H1 (cell line): Measurements from ENCODE around the gene NR3C1. TPM values are rescaled to one million over a fixed set of nuclear protein-coding genes. Genes with fewer than 3 reads are reported as not detected.

ENCODE experiments used
- CTCF ChIA-PET: fragments of 300-600 bp; sonication (Branson Sonifier 250); formaldehyde crosslinking; loops from one replicate; lab custom pipeline; 2021; ENCODE audit not compliant: partially characterized antibody; lab: Charles Lee
- POLR2A ChIA-PET: fragments of 300-600 bp; sonication (Branson Sonifier 250); formaldehyde crosslinking; loops from one replicate; lab custom pipeline; 2021; ENCODE audit warnings: inconsistent platforms; ENCODE audit not compliant: partially characterized antibody; lab: Charles Lee
- DNase-seq, 2 experiments: peaks; one replicate each; pipeline versions ENCODE4 v3.0.0 to v3.0.0-alpha.2; 2010 to 2022; ENCODE audit warnings: low spot score in 2 of 2, low read depth in 1 of 2, mixed read lengths in 1 of 2
- FAIRE-seq: peaks from 2 replicates; lab custom pipeline; 2011; peaks lifted over from hg19 to GRCh38; lab: Jason Lieb, UNC
- H2AFZ ChIP-seq: 2 replicates; pipeline ENCODE4 v1.8.1; 2012; ENCODE audit warnings: low read length, inconsistent platforms
- H2AK5ac ChIP-seq: 2 replicates; pipeline ENCODE4 v1.6.1; 2013; ENCODE audit warnings: low read depth, low read length
- H2BK120ac ChIP-seq: replicated peaks from 2 replicates; pipeline ENCODE3; 2013; ENCODE audit warnings: low read depth, low read length, inconsistent platforms
- H2BK12ac ChIP-seq: 2 replicates; pipeline ENCODE4 v1.6.1; 2013; ENCODE audit warnings: low read depth, low read length
- H2BK15ac ChIP-seq: 2 replicates; pipeline ENCODE4 v1.6.1; 2013; ENCODE audit warnings: low read length
- H2BK20ac ChIP-seq: 2 replicates; pipeline ENCODE4 v1.6.1; 2013; ENCODE audit warnings: low read length
- H2BK5ac ChIP-seq: 2 replicates; pipeline ENCODE4 v1.6.1; 2013; ENCODE audit warnings: low read depth, low read length
- H3K14ac ChIP-seq: 2 replicates; pipeline ENCODE4 v1.6.1; 2013; ENCODE audit warnings: inconsistent platforms; ENCODE audit not compliant: insufficient read length
- H3K18ac ChIP-seq: 2 replicates; pipeline ENCODE4 v1.6.1; 2013; ENCODE audit warnings: low read length; ENCODE audit errors: extremely low read depth
- H3K23ac ChIP-seq: 2 replicates; pipeline ENCODE4 v1.6.1; 2013; ENCODE audit warnings: inconsistent platforms; ENCODE audit not compliant: insufficient read length
- H3K23me2 ChIP-seq: 2 replicates; pipeline ENCODE4 v1.6.1; 2013; ENCODE audit warnings: low read depth, low read length
- H3K27ac ChIP-seq: 2 replicates; pipeline ENCODE4 v1.6.1; 2011; ENCODE audit warnings: low read depth, low read length, inconsistent platforms
- H3K27me3 ChIP-seq, 4 experiments: replicated peaks in 1 of 4; 1 replicate in 1 of 4; 2 replicates in 3 of 4; pipeline versions ENCODE4 v1.6.1 to v1.8.1; 2011 to 2013; ENCODE audit warnings: low read length in 3 of 4, mild to moderate bottlenecking in 3 of 4, inconsistent platforms in 2 of 4, mixed read lengths in 2 of 4, moderate library complexity in 1 of 4; ENCODE audit not compliant: control insufficient read depth in 3 of 4, insufficient read depth in 3 of 4; ENCODE audit errors: extremely low read depth in 1 of 4
- H3K36me3 ChIP-seq, 4 experiments: 2 replicates each; pipeline versions ENCODE4 v1.6.1 to v1.8.1; 2011 to 2013; ENCODE audit warnings: mild to moderate bottlenecking in 4 of 4, low read length in 3 of 4, moderate library complexity in 2 of 4, control low read depth in 1 of 4, inconsistent platforms in 1 of 4; ENCODE audit not compliant: insufficient read depth in 4 of 4, control insufficient read depth in 2 of 4
- H3K4ac ChIP-seq: replicated peaks from 2 replicates; pipeline ENCODE3; 2013; ENCODE audit warnings: low read length, low read depth, mixed read lengths, inconsistent platforms; ENCODE audit not compliant: insufficient read length
- H3K4me1 ChIP-seq, 4 experiments: replicated peaks in 1 of 4; 1 replicate in 1 of 4; 2 replicates in 3 of 4; pipeline versions ENCODE4 v1.6.1 to v1.8.1; 2011 to 2013; ENCODE audit warnings: low read length in 3 of 4, inconsistent platforms in 2 of 4, mixed read lengths in 1 of 4; ENCODE audit not compliant: insufficient read depth in 4 of 4, control insufficient read depth in 3 of 4
- H3K4me2 ChIP-seq, 2 experiments: 2 replicates each; pipeline versions ENCODE4 v1.6.1 to v1.8.1; 2011 to 2013; ENCODE audit warnings: low read depth in 2 of 2, low read length in 2 of 2, control low read depth in 1 of 2, inconsistent platforms in 1 of 2, mild to moderate bottlenecking in 1 of 2; ENCODE audit not compliant: insufficient read depth in 1 of 2
- H3K4me3 ChIP-seq, 4 experiments: fragments of 200-600, 300-600 bp in 1 of 4; sonication (generic), shearing (Covaris generic), sonication (Bioruptor Twin) in 1 of 4; 2 replicates each; pipeline versions ENCODE4 v1.5.1 to v1.8.1; 2011 to 2016; ENCODE audit warnings: low read length in 4 of 4, low read depth in 3 of 4, control low read depth in 2 of 4, inconsistent platforms in 2 of 4, mild to moderate bottlenecking in 2 of 4, mixed read lengths in 1 of 4, moderate library complexity in 1 of 4; ENCODE audit not compliant: insufficient read depth in 2 of 4; ENCODE audit errors: extremely low read depth in 1 of 4
- H3K56ac ChIP-seq: replicated peaks from 2 replicates; pipeline ENCODE3; 2013; ENCODE audit warnings: low read depth, mild to moderate bottlenecking, mixed read lengths, low read length, inconsistent platforms; ENCODE audit not compliant: insufficient read length
- H3K79me1 ChIP-seq: 2 replicates; pipeline ENCODE4 v1.6.1; 2013; ENCODE audit warnings: low read depth, low read length, control low read depth
- H3K79me2 ChIP-seq, 2 experiments: 2 replicates each; pipeline versions ENCODE4 v1.6.1 to v1.8.1; 2012 to 2013; ENCODE audit warnings: low read length in 2 of 2, mild to moderate bottlenecking in 2 of 2, inconsistent platforms in 1 of 2; ENCODE audit not compliant: insufficient read depth in 2 of 2, control insufficient read depth in 1 of 2
- H3K9ac ChIP-seq, 4 experiments: replicated peaks in 1 of 4; 1 replicate in 1 of 4; 2 replicates in 3 of 4; pipeline versions ENCODE4 v1.6.1 to v1.8.1; 2011 to 2013; ENCODE audit warnings: low read depth in 3 of 4, low read length in 3 of 4, control low read depth in 2 of 4, mild to moderate bottlenecking in 2 of 4, moderate library complexity in 2 of 4, inconsistent platforms in 1 of 4; ENCODE audit errors: extremely low read depth in 1 of 4
- H3K9me3 ChIP-seq, 2 experiments: 2 replicates each; pipeline versions ENCODE4 v1.6.1 to v1.8.1; 2012 to 2013; ENCODE audit warnings: mild to moderate bottlenecking in 2 of 2, moderate library complexity in 2 of 2, control low read depth in 1 of 2, inconsistent platforms in 1 of 2, low read depth in 1 of 2, low read length in 1 of 2, mixed read lengths in 1 of 2; ENCODE audit not compliant: insufficient read depth in 2 of 2
- H4K20me1 ChIP-seq, 2 experiments: replicated peaks in 1 of 2; 2 replicates each; pipeline versions ENCODE3 to v1.8.1; 2011 to 2013; ENCODE audit warnings: inconsistent platforms in 2 of 2, low read length in 2 of 2, mild to moderate bottlenecking in 1 of 2; ENCODE audit not compliant: insufficient read depth in 2 of 2, control insufficient read depth in 1 of 2
- H4K5ac ChIP-seq: 2 replicates; pipeline ENCODE4 v1.6.1; 2013; ENCODE audit warnings: low read length, low read depth, mixed read lengths, inconsistent platforms; ENCODE audit not compliant: insufficient read length
- H4K8ac ChIP-seq: 2 replicates; pipeline ENCODE4 v1.8.0; 2013; ENCODE audit warnings: mild to moderate bottlenecking, moderate library complexity, low read length, inconsistent platforms; ENCODE audit not compliant: insufficient read depth; ENCODE audit errors: extremely low read depth
- H4K91ac ChIP-seq: replicated peaks from 2 replicates; pipeline ENCODE3; 2013; ENCODE audit warnings: low read length, mixed read lengths, inconsistent platforms; ENCODE audit not compliant: insufficient read length
- HDAC2 ChIP-seq, 2 experiments: fragments of 300-600 bp in 1 of 2; sonication (generic) in 1 of 2; IDR thresholded peaks; 2 replicates each; pipeline ENCODE4 v1.6.1; 2011 to 2012; ENCODE audit warnings: low read depth in 2 of 2, low read length in 2 of 2, mild to moderate bottlenecking in 2 of 2, moderate library complexity in 2 of 2, borderline replicate concordance in 1 of 2, inconsistent platforms in 1 of 2
- KDM5A ChIP-seq: fragments of 200-600 bp; IDR thresholded peaks from 2 replicates; pipeline ENCODE4 v1.7.1; 2012; ENCODE audit warnings: mild to moderate bottlenecking, low read length, inconsistent platforms, mixed read lengths
- WGBS, 2 experiments: shearing (Covaris generic) in 1 of 2; methylation state at CpG; one replicate each; pipeline versions ENCODE4 v1.1.6 to v1.1.7; 2013 to 2015; ENCODE audit warnings: low lambda C conversion rate in 2 of 2, mixed read lengths in 2 of 2, inconsistent platforms in 1 of 2, low coverage in 1 of 2, missing lambda C conversion rate in 1 of 2; ENCODE audit not compliant: insufficient replicate concordance in 2 of 2, insufficient coverage in 1 of 2, insufficient read length in 1 of 2; ENCODE audit errors: extremely low coverage in 1 of 2, missing lambda C conversion rate in 1 of 2; 5-methylcytosine and 5-hydroxymethylcytosine counted together
- polyA plus RNA-seq, 7 experiments: library from polyadenylated mRNA; depleted of rRNA in 3 of 7; stranded (reverse) in 5 of 7; unstranded in 2 of 7; fragments of >200 nt in 5 of 7; fragments of 200-250 nt in 2 of 7; gene quantifications; 1 replicate in 5 of 7; 2 replicates in 1 of 7; 4 replicates in 1 of 7; pipeline versions ENCODE4 v1.2.1 to v1.2.3, GENCODE V29; 2011 to 2013; ENCODE audit warnings: missing spikeins in 2 of 7, mixed read lengths in 2 of 7
- total RNA-seq: library from RNA; stranded (reverse); fragmentation: NEBNext Ultra II Directional; extraction: Animal tissue kit (Norgen Biotek cat#: 25700); gene quantifications from 2 replicates; pipeline ENCODE4 v1.2.1, GENCODE V29; 2021

NR3C1 gene
- total and polyA plus RNA-seq, 2 of the 8 experiments (the other 6 are each of a cell fraction or from before 2014, with no cell fraction given), result 1.7 to 5.4 TPM

DNA sequence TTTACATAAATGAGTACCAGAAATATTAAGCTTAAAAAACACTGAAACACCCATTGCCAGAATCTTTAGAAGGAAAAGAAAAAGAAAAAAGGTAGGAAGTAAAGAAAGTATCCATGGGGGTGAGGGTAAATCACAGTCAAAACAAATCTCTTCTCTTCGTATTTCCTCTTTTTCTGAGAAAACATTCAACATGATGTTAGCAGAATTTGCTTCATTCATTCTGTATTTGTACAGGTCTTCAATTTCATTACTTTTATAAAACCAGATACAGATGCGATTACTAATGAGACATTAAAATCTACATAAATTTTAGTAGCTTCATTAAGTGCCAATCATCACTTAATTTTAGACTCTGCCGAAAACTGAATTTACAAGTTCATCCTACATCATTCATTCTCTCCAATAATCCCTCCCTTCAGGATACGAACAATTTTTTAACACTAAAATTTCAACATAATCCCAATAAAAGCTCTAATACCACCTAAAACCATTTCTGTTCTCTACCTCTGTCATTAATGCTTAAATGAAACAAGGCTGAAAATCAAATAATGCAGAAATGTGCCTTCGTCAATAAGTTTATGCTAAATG is 7.0 kb downstream of the NR3C1 start:
- Histone ChIP-seq H4K5ac (no peak overlapping the region), H3K9me3 (no peaks in the 10 kb centered on the region), H3K4ac (no peak overlapping the region), H3K9ac (no peak overlapping the region), H3K4me3 (no peak overlapping the region), H3K79me2 (peaks cover 0 to 27% of the 10 kb centered on the region in 2 experiments; a peak in 2 of 4 replicates), H2BK120ac (no peak overlapping the region), H2AK5ac (no peak overlapping the region), H4K8ac (no peak overlapping the region), H3K36me3 (no peaks in the 10 kb centered on the region), H4K20me1 (no peaks in the 10 kb centered on the region), H2BK12ac (no peak overlapping the region), H2BK15ac (no peak overlapping the region), H2BK20ac (no peak overlapping the region), H3K14ac (no peak overlapping the region), H2AFZ (no peak overlapping the region), H3K27me3 (peaks cover 0 to 3% (median 0%) of the 10 kb centered on the region in 4 experiments; a peak in 4 of 7 replicates), H3K56ac (no peak overlapping the region), H4K91ac (no peak overlapping the region), H3K18ac (no peak overlapping the region), H3K23ac (no peak overlapping the region), H2BK5ac (no peak overlapping the region), H3K79me1 (no peaks in the 10 kb centered on the region), H3K27ac (no peak overlapping the region), H3K4me2 (no peak overlapping the region), H3K23me2 (no peaks in the 10 kb centered on the region), H3K4me1 (peaks cover 0 to 12% (median 5%) of the 10 kb centered on the region in 4 experiments; a peak in 5 of 7 replicates)
- no peak for TF ChIP-seq KDM5A
- no peak for TF ChIP-seq HDAC2 (IDR thresholded peaks at IDR 0.05; ENCODE audit: borderline replicate concordance in 1 of 2, low read depth in 2 of 2, low read length in 2 of 2)
- ChIA-PET POLR2A (no interaction called here), CTCF (interaction anchor here (0.8 to 0.9 kb wide), 2 partner anchors 22 to 109 kb away, joined by 3 read pairs; no protein-coding TSS in a partner anchor)
- 84 to 100% methylated on average over 1 to 5 of the region's 5 CpGs for WGBS, 2 experiments
- no peak for DNase-seq
- FAIRE-seq, result no peak
